Osteocyte (in vitro differentiated cells): Measurements from ENCODE around the gene PPP1R27. TPM values are rescaled to one million over a fixed set of nuclear protein-coding genes. Genes with fewer than 3 reads are reported as not detected.
"Not testable (repeated sequence)": the region's sequence is repeated elsewhere in the genome, so short reads cannot be mapped to it uniquely, and the experiment has no call there.

Source experiments
- DNase-seq: peaks from one replicate; pipeline ENCODE4 v3.0.0; 2021; ENCODE audit warnings: mixed read lengths; ENCODE audit not compliant: unreplicated experiment; ENCODE audit errors: extremely low spot score
- H3K27ac Mint-ChIP-seq: one replicate; pipeline ENCODE4 v1.8.0; 2021; ENCODE audit warnings: mild to moderate bottlenecking, mixed read lengths; ENCODE audit not compliant: unreplicated experiment
- H3K27me3 Mint-ChIP-seq: one replicate; pipeline ENCODE4 v1.8.0; 2021; ENCODE audit warnings: mixed read lengths; ENCODE audit not compliant: unreplicated experiment
- H3K36me3 Mint-ChIP-seq: one replicate; pipeline ENCODE4 v1.8.0; 2021; ENCODE audit warnings: mixed read lengths; ENCODE audit not compliant: unreplicated experiment
- H3K4me1 Mint-ChIP-seq: one replicate; pipeline ENCODE4 v1.8.0; 2021; ENCODE audit warnings: mixed read lengths; ENCODE audit not compliant: unreplicated experiment
- H3K4me3 Mint-ChIP-seq: one replicate; pipeline ENCODE4 v1.8.0; 2021; ENCODE audit warnings: mild to moderate bottlenecking, moderate library complexity, mixed read lengths; ENCODE audit not compliant: unreplicated experiment
- H3K9me3 Mint-ChIP-seq: one replicate; pipeline ENCODE4 v1.8.0; 2021; ENCODE audit warnings: mixed read lengths; ENCODE audit not compliant: unreplicated experiment
- total RNA-seq: library from RNA; stranded (reverse); gene quantifications from 2 replicates; pipeline ENCODE4 v1.2.1, GENCODE V29; 2021
- TF ChIP-seq, protein P1 (sequence below): fragments of 200-600 bp; sonication (generic); IDR thresholded peaks from 2 replicates; pipeline ENCODE4 v1.5.0; 2021; ENCODE audit warnings: antibody characterized with exemption, mild to moderate bottlenecking, moderate library complexity

The PPP1R27 gene
- total RNA-seq, 1 donor from 2014 or later, result 0.62 TPM

DNA sequence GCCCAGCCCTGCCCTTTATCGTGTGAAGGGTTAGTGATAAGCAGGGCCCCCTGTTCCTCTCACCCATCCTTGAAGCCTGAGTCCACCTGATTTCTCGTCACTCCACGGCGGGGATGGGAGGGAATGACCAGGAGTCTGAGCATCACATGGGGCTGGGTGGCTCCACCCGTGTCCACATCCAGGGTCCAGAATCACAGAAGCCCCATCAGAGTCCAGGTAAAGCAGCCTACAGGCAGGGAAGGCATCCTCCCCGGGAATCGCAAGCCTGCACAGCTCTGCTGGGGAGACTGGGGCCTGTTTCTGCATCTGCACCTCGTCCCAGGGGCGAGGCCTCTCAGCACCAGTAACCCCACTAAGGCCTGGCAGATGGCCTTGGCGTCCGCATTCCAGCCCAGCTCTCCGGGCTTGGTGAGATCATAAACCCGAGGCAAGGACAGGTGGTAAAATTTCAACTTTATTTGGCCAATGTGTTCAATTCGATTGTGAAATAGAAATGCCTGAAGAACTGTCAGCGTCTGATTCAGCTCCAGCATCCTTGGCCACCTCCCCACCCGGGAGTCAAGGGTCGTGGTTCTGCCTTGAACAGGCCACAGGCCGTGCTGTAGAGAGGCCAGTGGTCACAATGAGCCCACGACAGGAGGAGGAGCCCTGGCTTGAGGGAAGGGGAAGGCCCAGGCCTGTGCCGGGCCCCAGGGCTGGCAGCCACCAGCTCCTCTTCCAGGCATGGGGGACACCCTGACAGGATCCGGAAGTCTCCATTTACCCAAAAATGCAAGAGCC lies 8.1 kb upstream of the PPP1R27 start:
- no peaks in the 10 kb centered on the region for H3K27me3 Mint-ChIP-seq
- H3K9me3 Mint-ChIP-seq, result no peaks in the 10 kb centered on the region
- H3K4me1 Mint-ChIP-seq, result no peaks in the 10 kb centered on the region
- no peak overlapping the region for H3K4me3 Mint-ChIP-seq
- TF ChIP-seq, protein P1, sequence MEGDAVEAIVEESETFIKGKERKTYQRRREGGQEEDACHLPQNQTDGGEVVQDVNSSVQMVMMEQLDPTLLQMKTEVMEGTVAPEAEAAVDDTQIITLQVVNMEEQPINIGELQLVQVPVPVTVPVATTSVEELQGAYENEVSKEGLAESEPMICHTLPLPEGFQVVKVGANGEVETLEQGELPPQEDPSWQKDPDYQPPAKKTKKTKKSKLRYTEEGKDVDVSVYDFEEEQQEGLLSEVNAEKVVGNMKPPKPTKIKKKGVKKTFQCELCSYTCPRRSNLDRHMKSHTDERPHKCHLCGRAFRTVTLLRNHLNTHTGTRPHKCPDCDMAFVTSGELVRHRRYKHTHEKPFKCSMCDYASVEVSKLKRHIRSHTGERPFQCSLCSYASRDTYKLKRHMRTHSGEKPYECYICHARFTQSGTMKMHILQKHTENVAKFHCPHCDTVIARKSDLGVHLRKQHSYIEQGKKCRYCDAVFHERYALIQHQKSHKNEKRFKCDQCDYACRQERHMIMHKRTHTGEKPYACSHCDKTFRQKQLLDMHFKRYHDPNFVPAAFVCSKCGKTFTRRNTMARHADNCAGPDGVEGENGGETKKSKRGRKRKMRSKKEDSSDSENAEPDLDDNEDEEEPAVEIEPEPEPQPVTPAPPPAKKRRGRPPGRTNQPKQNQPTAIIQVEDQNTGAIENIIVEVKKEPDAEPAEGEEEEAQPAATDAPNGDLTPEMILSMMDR, result no peak
- H3K27ac Mint-ChIP-seq, result no peak overlapping the region
- peak; percentile 82 for DNase-seq
- peaks cover 25% of the 10 kb centered on the region for H3K36me3 Mint-ChIP-seq

DNA sequence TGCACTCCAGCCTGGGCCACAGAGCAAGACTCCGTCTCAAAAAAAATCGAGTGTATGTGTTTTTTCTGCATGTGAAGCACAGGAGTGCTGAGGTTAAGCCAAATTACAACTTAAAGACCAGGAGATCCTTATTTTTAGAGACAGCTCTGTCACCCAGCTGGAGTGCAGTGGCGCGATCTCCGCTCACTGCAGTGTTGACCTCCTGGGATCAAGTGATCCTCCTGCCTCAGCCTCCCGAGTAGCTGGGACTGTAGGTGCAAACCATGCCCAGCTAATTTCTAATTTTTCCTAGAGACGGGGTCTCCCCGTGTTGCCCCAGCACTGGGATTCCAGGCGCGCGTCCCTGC lies 7.5 kb upstream of the PPP1R27 start:
- no peaks in the 10 kb centered on the region for H3K9me3 Mint-ChIP-seq
- H3K27me3 Mint-ChIP-seq, result no peaks in the 10 kb centered on the region
- peaks cover 22% of the 10 kb centered on the region for H3K36me3 Mint-ChIP-seq
- H3K27ac Mint-ChIP-seq, result no peak overlapping the region
- no peak for DNase-seq
- no peak overlapping the region for H3K4me3 Mint-ChIP-seq
- no peaks in the 10 kb centered on the region for H3K4me1 Mint-ChIP-seq
- TF ChIP-seq, protein P1, result no peak

DNA sequence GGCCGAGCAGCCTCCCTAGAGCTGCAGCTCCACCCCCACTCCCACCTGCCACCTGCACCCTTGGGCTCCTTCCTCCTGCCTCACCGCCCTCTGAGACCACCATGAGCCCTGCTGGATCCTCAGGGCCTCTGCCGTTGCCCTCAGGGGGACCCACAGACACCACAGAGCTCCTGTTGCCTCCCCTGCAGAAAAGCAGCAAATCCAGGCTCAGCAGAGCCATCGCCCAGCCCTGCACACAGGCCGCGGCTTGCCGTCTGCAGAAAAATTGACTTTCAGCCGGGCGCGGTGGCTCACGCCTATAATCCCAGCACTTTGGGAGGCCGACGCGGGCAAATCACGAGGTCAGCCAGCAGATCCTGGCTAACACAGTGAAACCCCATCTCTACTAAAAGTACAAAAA lies 7.0 kb upstream of the PPP1R27 start:
- no peaks in the 10 kb centered on the region for H3K9me3 Mint-ChIP-seq

DNA sequence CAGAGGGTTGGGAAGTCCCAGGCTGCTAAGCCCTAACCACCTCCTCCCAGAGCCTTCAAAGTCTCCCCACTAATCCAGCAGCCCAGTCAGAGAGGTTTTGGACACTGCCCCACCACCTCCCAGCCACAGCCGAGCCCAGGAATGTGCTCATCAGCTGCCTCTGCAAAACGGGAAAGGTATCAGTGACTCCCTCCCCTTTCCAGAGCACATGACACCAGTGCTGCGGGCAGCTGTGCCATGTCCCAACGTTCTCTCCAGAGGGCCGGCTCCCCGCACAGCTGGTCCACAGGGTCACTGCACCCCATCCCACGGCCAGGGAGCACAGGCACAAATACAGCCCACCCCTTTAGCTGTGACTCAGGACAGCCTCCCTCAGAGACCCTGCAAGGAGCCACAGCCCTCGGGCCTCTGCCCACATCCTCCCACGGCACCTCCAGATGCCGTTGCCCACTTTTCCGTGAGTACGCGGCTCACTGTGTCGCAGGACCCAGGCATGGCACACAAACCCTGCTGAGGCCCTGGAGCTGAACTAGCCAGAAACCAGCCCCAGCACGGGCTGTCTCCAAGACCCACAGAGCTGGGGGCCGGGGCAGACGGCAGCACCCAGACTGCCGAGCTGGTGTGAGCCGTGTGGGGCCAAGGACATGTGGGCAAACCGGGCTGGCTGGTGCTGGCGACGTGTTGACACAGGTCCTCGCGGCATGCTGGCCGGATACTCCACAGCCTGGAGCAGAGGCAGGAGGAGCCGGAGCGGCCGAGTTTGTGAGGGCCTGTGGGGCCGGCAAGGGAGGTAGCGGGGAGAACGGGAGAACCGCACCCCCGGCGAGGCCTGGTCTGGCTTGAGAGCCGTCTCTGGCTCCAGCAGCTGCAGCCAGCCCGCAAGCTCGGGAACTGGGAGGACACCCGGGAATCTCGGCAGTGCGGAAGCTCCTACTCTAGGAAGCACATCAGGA lies 6.3 kb upstream of the PPP1R27 start:
- no peak overlapping the region for H3K27ac Mint-ChIP-seq
- no peaks in the 10 kb centered on the region for H3K4me1 Mint-ChIP-seq
- H3K4me3 Mint-ChIP-seq, result no peak overlapping the region
- peak; percentile 84 for DNase-seq
- H3K9me3 Mint-ChIP-seq, result no peaks in the 10 kb centered on the region
- H3K27me3 Mint-ChIP-seq, result no peaks in the 10 kb centered on the region
- H3K36me3 Mint-ChIP-seq, result peaks cover 13% of the 10 kb centered on the region
- TF ChIP-seq, protein P1, result no peak

More for the DNA sequence above, 7.0 kb upstream of the PPP1R27 start:
- H3K27ac Mint-ChIP-seq, result no peak overlapping the region
- peak; percentile 80 for DNase-seq
- H3K27me3 Mint-ChIP-seq, result no peaks in the 10 kb centered on the region
- H3K4me1 Mint-ChIP-seq, result no peaks in the 10 kb centered on the region
- H3K4me3 Mint-ChIP-seq, result no peak overlapping the region
- TF ChIP-seq, protein P1, result no peak
- H3K36me3 Mint-ChIP-seq, result peaks cover 19% of the 10 kb centered on the region

DNA sequence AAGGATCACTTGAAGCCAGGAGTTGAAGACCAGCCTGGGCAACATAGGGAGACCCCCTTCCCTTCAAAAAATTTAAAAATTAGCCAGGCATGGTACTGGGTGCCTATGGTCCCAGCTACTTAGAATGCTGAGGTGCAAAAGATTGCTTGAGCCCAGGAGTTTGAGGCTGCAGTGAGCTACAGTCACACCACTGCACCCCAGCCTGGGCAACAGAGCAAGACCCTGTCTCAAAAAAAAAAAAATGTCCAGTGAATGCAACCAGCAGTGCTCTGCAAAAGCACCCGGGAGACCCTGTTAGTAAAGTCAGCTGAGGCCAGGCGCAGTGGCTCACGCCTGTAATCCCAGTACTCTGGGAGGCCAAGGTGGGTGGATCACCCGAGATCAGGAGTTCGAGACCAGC lies 5.2 kb upstream of the PPP1R27 start:
- DNase-seq, H3K27ac Mint-ChIP-seq, H3K4me3 Mint-ChIP-seq, H3K27me3 Mint-ChIP-seq, H3K36me3 Mint-ChIP-seq, H3K9me3 Mint-ChIP-seq, H3K4me1 Mint-ChIP-seq: not testable (repeated sequence)
